WERI-Rb-1 (cell line): ENCODE results near the gene GRIN3B.

ENCODE experiments used
- DNase-seq: peaks from one replicate; pipeline ENCODE4 v3.0.0-alpha.2; 2020
- H3K27ac ChIP-seq: fragments of 250-450 bp; sonication (Bioruptor Pico); 2 replicates; pipeline ENCODE4 v1.5.1; 2020; ENCODE audit warnings: mild to moderate bottlenecking, moderate library complexity
- H3K27me3 ChIP-seq: fragments of 250-450 bp; sonication (Bioruptor Pico); 2 replicates; pipeline ENCODE4 v1.5.1; 2021; ENCODE audit warnings: mild to moderate bottlenecking, low read depth, moderate library complexity; ENCODE audit not compliant: insufficient read depth, severe bottlenecking
- H3K36me3 ChIP-seq: fragments of 250-450 bp; sonication (Bioruptor Pico); 2 replicates; pipeline ENCODE4 v1.5.1; 2020; ENCODE audit warnings: mild to moderate bottlenecking, moderate library complexity
- H3K4me3 ChIP-seq: 2 replicates; pipeline ENCODE4 v1.5.1; 2011; ENCODE audit warnings: low read depth, mild to moderate bottlenecking, control low read depth, low read length
- H3K9me3 ChIP-seq: fragments of 250-450 bp; sonication (Bioruptor Pico); 2 replicates; pipeline ENCODE4 v1.5.1; 2021; ENCODE audit warnings: mild to moderate bottlenecking, moderate library complexity; ENCODE audit not compliant: severe bottlenecking
- TF ChIP-seq, protein P1 (sequence below): IDR thresholded peaks from 2 replicates; pipeline ENCODE4 v1.5.1; 2011; ENCODE audit warnings: low read depth, mild to moderate bottlenecking, control low read depth, inconsistent platforms, low read length

Gene GRIN3B

DNA sequence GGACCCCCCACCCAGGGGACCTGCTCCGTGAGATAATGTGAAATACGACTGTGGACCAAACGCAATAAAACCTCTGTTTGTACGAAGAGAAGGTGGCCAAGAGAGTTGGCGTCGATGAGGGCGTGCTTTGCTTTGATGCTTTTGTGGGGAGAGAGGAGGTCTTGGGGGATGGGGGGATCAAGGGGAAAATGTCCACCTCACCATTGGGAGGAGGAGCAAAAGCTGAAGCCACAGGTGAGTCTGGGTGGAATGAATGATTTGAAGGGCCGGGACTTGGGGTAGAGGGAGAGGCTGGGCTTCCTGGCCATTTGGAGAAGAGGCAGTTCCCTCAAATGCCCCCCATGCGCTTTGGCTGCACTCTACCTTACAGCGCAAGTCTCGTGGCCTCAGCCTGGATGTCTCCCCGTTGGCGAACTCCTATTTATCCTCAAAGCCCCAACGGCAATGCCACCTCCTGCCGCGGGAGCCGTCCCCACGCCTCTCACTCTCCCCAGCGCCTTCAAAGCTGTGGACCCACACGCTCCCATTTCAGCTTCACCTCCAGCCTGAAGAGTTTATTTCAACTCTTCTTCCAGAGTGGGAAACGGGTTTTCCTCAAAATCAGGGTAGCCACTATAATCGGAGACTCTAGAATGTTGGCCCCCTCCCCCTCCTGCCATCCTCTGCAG lies 38.9 kb downstream of the GRIN3B start:
- Histone ChIP-seq H3K27me3 (no peaks in the 10 kb centered on the region), H3K36me3 (peaks cover 49% of the 10 kb centered on the region), H3K27ac (peak overlapping the region; percentile 35; the same call in 1 of the 2 replicates), H3K9me3 (no peaks in the 10 kb centered on the region), H3K4me3 (peak overlapping the region; percentile 33)
- no peak for DNase-seq
- TF ChIP-seq, protein P1, sequence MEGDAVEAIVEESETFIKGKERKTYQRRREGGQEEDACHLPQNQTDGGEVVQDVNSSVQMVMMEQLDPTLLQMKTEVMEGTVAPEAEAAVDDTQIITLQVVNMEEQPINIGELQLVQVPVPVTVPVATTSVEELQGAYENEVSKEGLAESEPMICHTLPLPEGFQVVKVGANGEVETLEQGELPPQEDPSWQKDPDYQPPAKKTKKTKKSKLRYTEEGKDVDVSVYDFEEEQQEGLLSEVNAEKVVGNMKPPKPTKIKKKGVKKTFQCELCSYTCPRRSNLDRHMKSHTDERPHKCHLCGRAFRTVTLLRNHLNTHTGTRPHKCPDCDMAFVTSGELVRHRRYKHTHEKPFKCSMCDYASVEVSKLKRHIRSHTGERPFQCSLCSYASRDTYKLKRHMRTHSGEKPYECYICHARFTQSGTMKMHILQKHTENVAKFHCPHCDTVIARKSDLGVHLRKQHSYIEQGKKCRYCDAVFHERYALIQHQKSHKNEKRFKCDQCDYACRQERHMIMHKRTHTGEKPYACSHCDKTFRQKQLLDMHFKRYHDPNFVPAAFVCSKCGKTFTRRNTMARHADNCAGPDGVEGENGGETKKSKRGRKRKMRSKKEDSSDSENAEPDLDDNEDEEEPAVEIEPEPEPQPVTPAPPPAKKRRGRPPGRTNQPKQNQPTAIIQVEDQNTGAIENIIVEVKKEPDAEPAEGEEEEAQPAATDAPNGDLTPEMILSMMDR: no peak

DNA sequence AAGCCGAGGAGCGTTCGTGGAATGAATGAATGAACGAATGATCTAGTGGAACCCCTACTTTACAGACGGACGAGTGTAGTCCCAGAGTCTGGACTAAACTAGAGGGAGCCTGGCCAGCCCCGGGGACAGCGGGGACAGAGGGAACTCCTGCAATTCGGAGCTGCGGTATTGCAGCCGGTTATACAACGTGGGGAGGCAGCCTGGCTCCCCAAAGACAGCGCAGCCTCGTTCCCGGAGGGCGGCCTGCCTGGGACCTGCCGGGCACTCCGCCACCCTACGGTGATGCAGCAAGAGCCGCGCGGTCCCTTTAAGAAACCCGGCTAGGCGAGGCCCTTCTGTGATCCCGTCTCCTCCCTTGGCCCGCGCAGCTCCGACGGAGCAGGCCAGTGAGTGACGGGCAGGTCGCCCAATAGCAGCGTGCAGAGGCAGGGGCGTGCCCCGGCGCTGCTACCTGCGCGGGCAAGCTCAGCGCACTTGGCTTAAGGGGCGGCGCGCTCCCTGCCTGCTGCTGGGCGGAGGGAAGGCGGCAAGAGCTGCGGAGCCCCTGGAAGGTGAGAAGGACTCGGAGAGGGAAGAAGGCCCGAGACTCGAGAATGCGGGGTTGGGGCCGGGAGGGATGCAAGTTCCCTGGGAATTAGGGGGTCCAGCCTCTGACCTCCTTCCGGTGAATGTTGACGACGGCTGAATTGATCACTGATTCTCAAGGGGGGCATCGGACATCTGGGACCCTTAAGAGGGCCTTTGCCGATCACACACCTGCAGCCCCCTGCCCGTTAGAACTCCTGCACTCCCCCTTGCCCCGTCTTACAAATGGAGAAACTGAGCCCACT lies 39.6 kb downstream of the GRIN3B start, which contains the start of gene ABCA7:
Gene ABCA7, plus strand, starts transcription at position 462 of the 830 bp plus-strand sequence. CDS start 1,255 bp downstream, outside the sequence.
- peak; percentile 99 for DNase-seq
- peaks cover 56% of the 10 kb centered on the region for H3K36me3 ChIP-seq
- peaks cover 2% of the 10 kb centered on the region for H3K9me3 ChIP-seq
- H3K27ac ChIP-seq: peak within 1 kb of the TSS; percentile 84
- TF ChIP-seq, protein P1: 0 out of 2 replicates have a peak, but pooled peaks have one; percentile 5
- peak within 1 kb of the TSS; percentile 78 for H3K4me3 ChIP-seq
- no peaks in the 10 kb centered on the region for H3K27me3 ChIP-seq

DNA sequence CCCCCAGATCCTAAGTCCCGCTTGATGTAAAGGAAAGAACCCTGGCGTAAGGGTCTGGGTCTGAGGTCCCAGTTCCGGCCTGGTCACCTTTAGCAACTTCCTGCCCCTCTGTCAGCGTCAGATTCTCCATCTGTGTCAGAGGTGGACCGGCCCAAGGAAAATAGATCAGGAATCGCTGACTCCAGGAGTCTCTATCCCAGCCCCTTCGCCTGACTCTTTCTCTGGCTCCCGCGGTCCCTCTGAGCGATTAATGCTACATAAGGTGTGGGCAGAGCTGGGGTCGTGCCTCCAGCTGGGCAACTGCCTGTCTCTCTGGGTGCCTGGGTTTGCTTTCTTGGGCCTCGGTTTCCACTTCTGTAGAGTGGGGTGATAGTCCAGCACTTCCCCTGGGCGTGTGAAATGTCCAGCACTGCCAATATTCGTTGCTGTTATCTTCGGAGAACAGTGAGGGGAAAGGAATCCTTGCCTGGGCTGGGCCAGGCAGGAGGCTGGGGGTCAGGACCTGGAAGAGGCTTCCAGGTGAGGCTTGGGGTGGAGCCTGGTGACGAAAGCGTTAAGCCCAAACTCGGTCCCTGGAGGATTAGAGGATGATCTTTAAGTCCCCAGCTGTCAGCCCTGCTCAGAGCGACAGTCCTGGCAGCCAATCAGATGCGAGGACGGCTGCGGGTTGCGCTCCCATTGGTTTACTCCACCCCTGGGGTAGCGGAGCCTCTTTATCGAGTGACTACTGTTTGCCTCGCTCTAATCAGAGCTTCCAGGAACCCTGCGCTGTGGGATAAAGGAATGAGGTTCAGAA lies 40.5 kb downstream of the GRIN3B start:
- Histone ChIP-seq H3K36me3 (peaks cover 51% of the 10 kb centered on the region), H3K9me3 (peaks cover 3% of the 10 kb centered on the region), H3K27ac (peak overlapping the region; percentile 84), H3K4me3 (peak overlapping the region; percentile 78), H3K27me3 (no peaks in the 10 kb centered on the region)
- DNase-seq: peak; percentile 98
- TF ChIP-seq, protein P1: no peak

DNA sequence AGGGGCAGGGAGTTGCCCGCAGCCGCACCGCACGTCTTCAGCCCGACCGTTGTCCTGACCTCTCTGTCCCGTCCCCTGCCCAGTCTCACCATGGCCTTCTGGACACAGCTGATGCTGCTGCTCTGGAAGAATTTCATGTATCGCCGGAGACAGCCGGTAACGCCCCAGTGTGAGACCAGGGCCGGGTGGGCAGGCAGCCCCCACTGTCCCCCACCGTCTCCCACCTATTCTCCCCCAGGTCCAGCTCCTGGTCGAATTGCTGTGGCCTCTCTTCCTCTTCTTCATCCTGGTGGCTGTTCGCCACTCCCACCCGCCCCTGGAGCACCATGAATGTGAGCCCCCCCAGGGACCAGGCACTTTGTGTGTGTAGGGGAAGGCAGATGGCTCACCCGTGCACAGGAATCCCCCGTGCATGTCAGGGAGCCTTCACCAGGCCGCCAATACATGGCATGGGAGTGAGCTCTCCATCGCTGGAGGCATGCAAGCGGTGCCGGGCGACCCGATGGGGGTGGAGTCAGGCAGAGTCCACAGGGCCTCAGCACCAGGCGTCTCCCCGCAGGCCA lies 41.1 kb downstream of the GRIN3B start:
- no peak for DNase-seq
- peak overlapping the region; percentile 39 for H3K4me3 ChIP-seq
- peak overlapping the region; percentile 61 for H3K27ac ChIP-seq
- peaks cover 50% of the 10 kb centered on the region for H3K36me3 ChIP-seq
- TF ChIP-seq, protein P1: no peak
- H3K9me3 ChIP-seq: peaks cover 3% of the 10 kb centered on the region
- no peaks in the 10 kb centered on the region for H3K27me3 ChIP-seq

DNA sequence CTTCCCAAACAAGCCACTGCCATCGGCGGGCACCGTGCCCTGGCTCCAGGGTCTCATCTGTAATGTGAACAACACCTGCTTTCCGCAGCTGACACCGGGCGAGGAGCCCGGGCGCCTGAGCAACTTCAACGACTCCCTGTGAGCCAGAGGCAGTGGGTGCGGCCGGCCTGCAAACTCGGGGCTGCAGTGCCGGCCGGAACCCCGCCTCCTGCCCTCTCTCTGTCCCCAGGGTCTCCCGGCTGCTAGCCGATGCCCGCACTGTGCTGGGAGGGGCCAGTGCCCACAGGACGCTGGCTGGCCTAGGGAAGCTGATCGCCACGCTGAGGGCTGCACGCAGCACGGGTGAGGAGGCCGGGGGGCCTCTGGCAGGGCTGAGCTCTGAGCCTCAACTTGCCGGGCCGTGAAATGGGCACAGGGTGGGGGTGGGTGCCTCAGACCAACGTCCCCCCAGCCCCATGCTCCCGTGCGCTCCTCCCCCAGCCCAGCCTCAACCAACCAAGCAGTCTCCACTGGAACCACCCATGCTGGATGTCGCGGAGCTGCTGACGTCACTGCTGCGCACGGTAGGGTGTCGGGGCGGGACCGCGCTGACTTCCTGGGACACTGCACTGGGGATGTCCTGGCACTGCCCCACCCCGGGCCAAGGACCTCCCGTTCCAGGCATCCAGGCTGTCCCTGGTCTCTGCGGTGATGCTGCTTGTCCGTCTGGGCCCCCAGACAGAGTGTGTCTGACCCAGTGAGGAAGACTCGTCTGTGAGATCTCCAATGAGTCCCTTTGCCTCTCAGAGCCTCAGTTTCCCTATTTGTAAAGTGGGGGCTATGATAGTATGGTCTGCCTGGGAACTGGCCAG lies 41.8 kb downstream of the GRIN3B start:
- Histone ChIP-seq H3K27me3 (no peaks in the 10 kb centered on the region), H3K27ac (no peak overlapping the region), H3K9me3 (peaks cover 3% of the 10 kb centered on the region), H3K36me3 (peaks cover 49% of the 10 kb centered on the region), H3K4me3 (no peak overlapping the region)
- no peak for DNase-seq
- TF ChIP-seq, protein P1: no peak
